Measurements from ENCODE around the gene TYW5.
A peak's percentile ranks its signal among the peaks of the same experiment; 100 is the strongest.
"Not testable (repeated sequence)": the region's sequence is repeated elsewhere in the genome, so short reads cannot be mapped to it uniquely, and the experiment has no call there.

Gene TYW5

GRCh38 chr2:199916980-199917379 lies 38.3 kb downstream of the TYW5 start:
- no peak for DNase-seq (ENCODE audit: extremely low read depth, insufficient read length)
- Histone ChIP-seq H3K4me3 (replicated peaks; ENCODE audit: low read depth, low read length) (no peak overlapping the region), H3K36me3 (ENCODE audit: control insufficient read depth, insufficient read depth, low read length) (peaks cover 4% of the 10 kb centered on the region; the same call in 1 of the 2 replicates), H3K27me3 (replicated peaks; ENCODE audit: control insufficient read depth, insufficient read depth, low read length) (no peaks in the 10 kb centered on the region)
- TF ChIP-seq, protein P1, sequence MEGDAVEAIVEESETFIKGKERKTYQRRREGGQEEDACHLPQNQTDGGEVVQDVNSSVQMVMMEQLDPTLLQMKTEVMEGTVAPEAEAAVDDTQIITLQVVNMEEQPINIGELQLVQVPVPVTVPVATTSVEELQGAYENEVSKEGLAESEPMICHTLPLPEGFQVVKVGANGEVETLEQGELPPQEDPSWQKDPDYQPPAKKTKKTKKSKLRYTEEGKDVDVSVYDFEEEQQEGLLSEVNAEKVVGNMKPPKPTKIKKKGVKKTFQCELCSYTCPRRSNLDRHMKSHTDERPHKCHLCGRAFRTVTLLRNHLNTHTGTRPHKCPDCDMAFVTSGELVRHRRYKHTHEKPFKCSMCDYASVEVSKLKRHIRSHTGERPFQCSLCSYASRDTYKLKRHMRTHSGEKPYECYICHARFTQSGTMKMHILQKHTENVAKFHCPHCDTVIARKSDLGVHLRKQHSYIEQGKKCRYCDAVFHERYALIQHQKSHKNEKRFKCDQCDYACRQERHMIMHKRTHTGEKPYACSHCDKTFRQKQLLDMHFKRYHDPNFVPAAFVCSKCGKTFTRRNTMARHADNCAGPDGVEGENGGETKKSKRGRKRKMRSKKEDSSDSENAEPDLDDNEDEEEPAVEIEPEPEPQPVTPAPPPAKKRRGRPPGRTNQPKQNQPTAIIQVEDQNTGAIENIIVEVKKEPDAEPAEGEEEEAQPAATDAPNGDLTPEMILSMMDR (IDR thresholded peaks at IDR 0.05; ENCODE audit: insufficient read depth, low read length, poor library complexity, severe bottlenecking): no peak

DNA sequence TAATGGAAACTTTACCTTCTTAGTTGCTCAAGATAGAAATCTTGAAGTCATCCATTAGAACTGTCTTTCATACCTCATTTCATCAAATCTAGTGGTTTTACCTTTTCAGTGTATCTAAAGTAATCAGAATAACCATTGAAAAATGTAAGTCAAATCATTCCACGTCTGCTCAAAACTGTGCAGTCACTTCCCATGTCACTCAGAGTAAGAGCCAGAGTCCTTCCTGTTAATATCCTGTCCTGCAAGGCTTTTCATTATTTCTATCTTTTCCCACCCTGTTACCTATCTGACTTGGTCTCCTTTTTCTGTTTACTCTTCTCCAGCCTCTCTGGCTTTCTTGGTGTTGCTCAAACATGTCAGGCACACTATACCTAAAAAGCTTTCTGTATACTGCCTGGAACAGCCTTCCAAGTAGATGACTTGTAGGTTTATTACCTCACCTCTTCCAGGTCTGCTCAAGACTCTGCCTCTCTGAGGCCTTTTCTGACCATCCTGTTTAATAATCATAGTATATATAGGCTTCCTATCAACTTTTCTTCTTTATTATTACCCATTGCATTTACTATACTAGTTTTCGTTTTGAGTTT lies 40.8 kb downstream of the TYW5 start:
- TF ChIP-seq, protein P1 (IDR thresholded peaks at IDR 0.05; ENCODE audit: insufficient read depth, low read length, poor library complexity, severe bottlenecking): no peak
- no peak for DNase-seq (ENCODE audit: extremely low read depth, insufficient read length)
- Histone ChIP-seq H3K27me3 (replicated peaks; ENCODE audit: control insufficient read depth, insufficient read depth, low read length) (no peaks in the 10 kb centered on the region), H3K4me3 (replicated peaks; ENCODE audit: low read depth, low read length) (no peak overlapping the region), H3K36me3 (ENCODE audit: control insufficient read depth, insufficient read depth, low read length) (peaks cover 4% of the 10 kb centered on the region; the same call in 1 of the 2 replicates)

- H3K36me3 ChIP-seq (ENCODE audit: control insufficient read depth, insufficient read depth, low read length); H3K27me3 ChIP-seq (replicated peaks; ENCODE audit: control insufficient read depth, insufficient read depth, low read length); DNase-seq (ENCODE audit: extremely low read depth, insufficient read length): not testable (repeated sequence)
- H3K4me3 ChIP-seq (replicated peaks; ENCODE audit: low read depth, low read length): peak overlapping the region; percentile 88
These were observed 42.7 kb downstream of the TYW5 start for GRCh38 chr2:199912553-199913114.

DNA sequence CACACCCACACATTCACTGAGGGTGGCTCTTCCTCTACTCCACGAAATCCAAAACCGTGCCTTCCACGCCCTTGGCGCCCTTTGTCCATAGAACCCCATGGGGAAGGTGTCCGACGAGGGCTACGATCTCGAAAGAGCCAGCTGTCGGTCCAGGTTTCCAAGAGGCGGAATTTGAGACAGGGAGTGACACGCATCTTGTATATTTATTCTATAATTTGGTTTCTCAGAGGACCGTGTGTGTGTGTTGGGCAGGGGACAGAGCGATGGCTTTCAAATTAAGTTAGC lies 43.5 kb downstream of the TYW5 start:
- TF ChIP-seq, protein P1 (IDR thresholded peaks at IDR 0.05; ENCODE audit: insufficient read depth, low read length, poor library complexity, severe bottlenecking): no peak
- Histone ChIP-seq H3K4me3 (replicated peaks; ENCODE audit: low read depth, low read length) (peak overlapping the region; percentile 88), H3K36me3 (ENCODE audit: control insufficient read depth, insufficient read depth, low read length) (peaks cover 4% of the 10 kb centered on the region; the same call in 1 of the 2 replicates), H3K27me3 (replicated peaks; ENCODE audit: control insufficient read depth, insufficient read depth, low read length) (no peaks in the 10 kb centered on the region)
- DNase-seq (ENCODE audit: extremely low read depth, insufficient read length): no peak

DNA sequence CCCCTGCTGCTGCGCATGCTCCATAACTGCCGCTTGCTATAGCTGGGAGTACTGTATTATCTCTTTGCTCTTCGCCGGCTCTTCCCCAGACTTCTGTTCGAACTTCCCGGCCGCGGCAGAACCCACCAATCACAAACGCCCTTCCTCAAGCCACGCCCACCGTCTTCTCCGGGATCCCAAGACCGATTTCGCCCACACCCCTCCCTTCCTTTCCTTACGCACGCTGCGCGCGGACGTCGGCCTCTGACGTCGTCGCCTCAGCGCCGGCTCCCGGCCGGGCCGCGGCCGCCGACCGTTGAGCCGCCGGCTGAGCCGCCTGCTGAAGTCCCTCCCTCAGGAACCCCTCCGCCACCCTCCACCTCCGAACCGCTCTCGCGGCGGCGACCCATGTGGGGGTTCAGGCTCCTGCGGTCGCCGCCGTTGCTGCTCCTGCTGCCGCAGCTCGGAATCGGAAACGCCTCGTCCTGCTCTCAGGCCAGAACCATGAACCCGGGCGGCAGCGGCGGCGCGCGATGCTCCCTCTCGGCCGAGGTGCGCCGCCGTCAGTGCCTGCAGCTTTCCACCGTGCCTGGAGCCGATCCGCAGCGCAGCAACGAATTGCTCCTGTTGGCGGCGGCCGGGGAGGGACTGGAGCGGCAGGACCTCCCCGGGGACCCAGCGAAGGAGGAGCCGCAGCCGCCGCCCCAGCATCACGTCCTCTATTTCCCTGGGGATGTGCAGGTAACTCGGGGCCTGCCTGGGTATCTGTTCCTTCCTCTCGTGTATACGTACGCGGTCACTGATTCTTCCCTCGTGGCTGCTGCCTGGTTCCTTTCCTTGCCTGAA lies 44.0 kb downstream of the TYW5 start, which contains the start of gene C2orf69:
TSS of gene C2orf69 (plus strand) at position 242 of the 825 bp plus-strand sequence. CDS start at position 388, 146 bp downstream.
- Histone ChIP-seq H3K27me3 (replicated peaks; ENCODE audit: control insufficient read depth, insufficient read depth, low read length) (no peaks in the 10 kb centered on the region), H3K36me3 (ENCODE audit: control insufficient read depth, insufficient read depth, low read length) (peaks cover 1% of the 10 kb centered on the region; the same call in 1 of the 2 replicates), H3K4me3 (replicated peaks; ENCODE audit: low read depth, low read length) (peak within 1 kb of the TSS; percentile 88)
- TF ChIP-seq, protein P1 (IDR thresholded peaks at IDR 0.05; ENCODE audit: insufficient read depth, low read length, poor library complexity, severe bottlenecking): peak; percentile 10
- peak; percentile 97 for DNase-seq (ENCODE audit: extremely low read depth, insufficient read length)

Data from GM06990 (cell line).